Motor neuron (in vitro differentiated cells): ENCODE data around the gene AUTS2. TPM values are rescaled to one million over a fixed set of nuclear protein-coding genes. Genes with fewer than 3 reads are reported as not detected.
"Not testable (repeated sequence)": the region's sequence is repeated elsewhere in the genome, so short reads cannot be mapped to it uniquely, and the experiment has no call there.

Source experiments
- ATAC-seq, 8 experiments: fragments of 200-7000 bp; cut with Tn5 transposase; replicated peaks in 6 of 8; 2 replicates each; pipeline ENCODE4 v1.8.0; 2021; ENCODE audit warnings: mild to moderate bottlenecking in 8 of 8, moderate library complexity in 8 of 8
- H3K27ac ChIP-seq, 2 donors: fragments of 250-450 bp; sonication (Bioruptor Pico); 2 replicates each; pipeline ENCODE4 v1.9.0; 2021; ENCODE audit warnings: antibody characterized with exemption in 2 of 2, mild to moderate bottlenecking in 2 of 2, moderate library complexity in 1 of 2
- H3K4me1 ChIP-seq, 2 donors: fragments of 250-450 bp; sonication (Bioruptor Pico); replicated peaks in 1 of 2; 2 replicates each; pipeline ENCODE4 v1.6.1; 2021; ENCODE audit warnings: antibody characterized with exemption in 2 of 2, mild to moderate bottlenecking in 2 of 2, moderate library complexity in 1 of 2
- H3K4me3 ChIP-seq, 5 donors: fragments of 250-450 bp; sonication (Bioruptor Pico); 2 replicates each; pipeline ENCODE4 v1.9.0; 2021; ENCODE audit warnings: antibody characterized with exemption in 5 of 5, mild to moderate bottlenecking in 5 of 5, moderate library complexity in 4 of 5
- WGBS, 10 experiments: fragments of 450-650 bp; shearing (Covaris generic); methylation state at CpG; one replicate each; pipeline ENCODE4 v1.0.0; 2022; 5-methylcytosine and 5-hydroxymethylcytosine counted together
- in situ Hi-C, 9 experiments: fragments of 400-800 bp; cut with MboI; loops; one replicate each; pipeline ENCODE4 v1.15.0; 2021; ENCODE audit warnings: low sequenced_read_pairs in 9 of 9, low pct_unique_long_range_greater_than_20kb in 2 of 9; ENCODE audit not compliant: unreplicated experiment in 9 of 9
- total RNA-seq, 8 experiments: library from RNA; unstranded; fragments of 300-600 nt; gene quantifications; 2 replicates each; pipeline versions ENCODE4 v1.2.3 to v1.2.4, GENCODE V29; 2022

AUTS2 gene
- total RNA-seq, 8 experiments from 2014 or later: 0.49 to 68.6 (median 32.2) TPM

DNA sequence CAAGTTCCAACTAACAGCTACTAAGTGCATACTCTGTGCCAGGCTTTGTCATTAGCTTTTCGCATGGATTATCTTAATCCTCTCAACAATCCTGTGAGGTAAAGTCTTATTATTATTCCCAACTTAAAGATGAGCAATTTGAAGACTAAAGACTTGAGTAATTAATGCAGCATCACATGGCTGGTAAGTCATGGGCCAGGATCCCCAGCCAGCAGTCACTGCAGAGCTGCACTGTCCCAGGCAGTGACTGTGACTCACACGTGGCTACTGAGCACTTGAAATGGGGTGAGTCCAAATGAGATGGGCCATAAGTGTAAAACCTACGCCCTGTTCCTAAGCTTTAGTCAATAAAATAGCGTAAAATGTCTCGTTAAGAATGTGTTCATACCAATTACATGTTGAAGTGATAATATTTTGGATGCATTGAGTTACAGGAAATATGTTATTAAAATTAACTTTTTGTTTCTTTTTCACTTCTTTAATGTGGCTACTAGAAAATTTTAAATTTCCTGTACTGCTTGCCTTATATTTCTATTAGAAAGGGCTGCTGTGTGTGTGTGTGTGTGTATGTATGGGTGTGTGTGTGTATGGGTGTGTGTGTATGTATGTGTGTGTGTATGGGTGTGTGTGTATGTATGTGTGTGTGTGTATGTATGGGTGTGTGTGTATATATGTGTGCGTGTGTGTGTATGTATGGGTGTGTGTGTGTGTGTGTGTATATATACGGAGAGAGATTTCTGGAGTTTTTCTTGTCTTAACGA, 756.3 kb downstream of the AUTS2 start:
- Histone ChIP-seq H3K4me1 (peaks cover 5 to 16% of the 10 kb centered on the region in 2 donors), H3K4me3 (no peak overlapping the region), H3K27ac (no peak overlapping the region)
- in situ Hi-C loops: no loop called here
- ATAC-seq: peak in 2 of 8 experiments; percentile 40 to 53
- 9 to 96% (median 84%) methylated on average over 2 to 8 of the region's 8 CpGs for WGBS, 10 experiments

DNA sequence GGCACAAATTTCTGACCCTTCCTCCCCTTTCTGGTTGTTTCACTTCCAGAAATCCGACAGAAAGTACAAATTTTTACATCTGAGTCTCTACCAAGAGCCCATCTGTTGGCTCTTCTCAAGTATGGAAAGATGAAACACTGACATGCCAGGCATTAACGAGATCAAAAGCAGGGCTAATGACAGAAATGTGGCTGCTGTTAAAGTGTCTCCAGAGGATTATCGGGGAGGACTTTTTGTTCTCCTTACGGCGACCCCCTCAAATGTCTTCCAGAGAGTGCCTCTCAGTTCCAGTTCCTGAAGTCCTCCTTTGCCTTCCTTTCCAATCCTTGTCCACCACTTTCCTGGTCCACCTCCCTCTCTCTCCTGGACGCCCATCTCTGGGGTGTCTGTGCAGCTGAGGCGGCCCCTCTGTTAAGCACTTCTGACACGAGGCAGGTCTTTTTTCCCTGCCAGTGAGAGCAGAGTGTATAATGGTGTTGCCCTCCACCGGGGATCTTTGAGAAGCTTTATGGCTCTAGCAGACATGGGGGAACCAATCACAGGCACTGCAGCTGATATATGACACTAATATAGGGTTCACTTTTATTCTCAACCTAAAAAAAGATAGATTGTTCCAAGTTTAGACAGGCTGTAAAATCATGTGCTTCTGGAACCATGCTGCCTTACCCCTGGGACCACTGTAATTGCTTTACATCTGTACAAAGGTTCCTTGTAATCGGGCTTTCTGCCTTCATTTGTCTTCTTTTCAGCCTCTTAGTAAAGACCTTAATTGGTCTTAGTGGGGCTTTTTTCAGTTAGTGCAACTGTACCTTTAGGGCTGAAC, 757.1 kb downstream of the AUTS2 start:
- H3K4me1 ChIP-seq: peaks cover 5 to 16% of the 10 kb centered on the region in 2 donors
- no peak overlapping the region for H3K4me3 ChIP-seq
- 35 to 83% (median 50%) methylated on average over 1 to 7 of the region's 10 CpGs; no CpG with 5 or more reads in 1 of the 10 experiments for WGBS, 10 experiments
- H3K27ac ChIP-seq: no peak overlapping the region
- in situ Hi-C loops: no loop called here
- peak in 5 of 8 experiments; percentile 28 to 79 (median 70) for ATAC-seq

DNA sequence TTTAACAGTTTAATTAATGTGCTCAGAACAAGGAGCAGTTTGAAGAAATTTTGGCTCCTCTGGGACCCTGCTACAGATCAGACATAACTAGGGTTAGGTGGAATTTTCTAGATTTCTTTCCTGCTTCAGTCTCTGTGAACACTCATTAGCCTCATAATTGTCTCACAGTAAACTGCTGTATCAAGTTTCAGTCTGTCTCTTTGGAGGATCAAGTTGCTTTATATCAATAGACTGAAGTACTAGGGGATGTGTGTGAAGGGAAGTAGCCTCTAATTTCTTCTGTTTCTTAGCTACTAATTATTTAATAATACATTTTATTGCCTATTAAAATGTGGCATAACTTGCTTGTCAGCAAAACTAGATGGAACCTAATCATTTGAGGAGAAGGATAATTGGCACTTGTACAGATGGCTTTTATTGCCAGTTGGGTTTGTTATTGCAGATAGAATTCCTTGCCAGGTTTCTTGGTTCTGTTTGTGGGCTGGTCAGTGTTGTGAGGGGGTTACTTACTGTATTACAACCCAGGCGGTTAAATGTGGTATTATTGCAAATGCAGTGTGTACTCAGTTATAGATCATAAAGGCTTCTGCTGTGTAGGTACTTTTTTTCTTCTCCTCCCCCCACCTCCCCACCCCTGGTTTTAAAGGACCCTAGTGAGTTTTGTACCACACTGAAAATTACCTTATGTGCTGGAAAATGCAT, 758.0 kb downstream of the AUTS2 start:
- no peak for ATAC-seq
- Histone ChIP-seq H3K4me3 (no peak overlapping the region), H3K4me1 (peaks cover 5 to 16% of the 10 kb centered on the region in 2 donors), H3K27ac (no peak overlapping the region)
- 100% methylated on average over 1 of the region's 1 CpG; no CpG with 5 or more reads in 7 of the 10 experiments for WGBS, 10 experiments
- in situ Hi-C loops: no loop called here

DNA sequence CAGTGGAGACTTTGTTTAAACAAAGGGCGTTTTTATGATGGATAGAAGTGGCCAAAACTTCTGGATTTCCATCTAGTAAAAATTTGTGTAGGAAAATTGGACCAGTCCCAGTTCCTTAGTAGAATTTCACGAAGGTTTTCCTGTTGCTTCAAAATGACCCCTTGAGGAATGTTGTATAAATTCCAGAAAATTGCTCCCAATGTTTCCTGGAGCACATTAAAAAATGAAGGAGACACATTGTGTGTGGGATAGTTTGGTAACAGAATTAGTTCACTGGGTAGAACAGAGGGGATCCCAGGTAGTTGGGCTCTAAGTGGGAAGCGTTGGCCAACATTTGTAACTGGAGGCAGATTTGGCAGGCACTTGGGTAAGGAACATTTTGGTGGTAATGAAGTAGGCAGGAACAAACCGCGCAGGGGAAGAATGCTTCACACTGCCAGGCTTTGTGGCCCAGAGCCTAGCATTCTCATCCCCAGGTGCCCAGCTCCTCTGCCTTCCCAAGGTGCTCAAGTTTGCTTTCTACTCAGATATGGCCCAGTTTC, 758.6 kb downstream of the AUTS2 start:
- 0 to 100% (median 93%) methylated on average over 1 to 5 of the region's 5 CpGs; no CpG with 5 or more reads in 1 of the 10 experiments for WGBS, 10 experiments
- H3K4me1 ChIP-seq: peaks cover 5 to 16% of the 10 kb centered on the region in 2 donors
- H3K27ac ChIP-seq: no peak overlapping the region
- no peak for ATAC-seq
- H3K4me3 ChIP-seq: no peak overlapping the region
- in situ Hi-C loops: no loop called here

DNA sequence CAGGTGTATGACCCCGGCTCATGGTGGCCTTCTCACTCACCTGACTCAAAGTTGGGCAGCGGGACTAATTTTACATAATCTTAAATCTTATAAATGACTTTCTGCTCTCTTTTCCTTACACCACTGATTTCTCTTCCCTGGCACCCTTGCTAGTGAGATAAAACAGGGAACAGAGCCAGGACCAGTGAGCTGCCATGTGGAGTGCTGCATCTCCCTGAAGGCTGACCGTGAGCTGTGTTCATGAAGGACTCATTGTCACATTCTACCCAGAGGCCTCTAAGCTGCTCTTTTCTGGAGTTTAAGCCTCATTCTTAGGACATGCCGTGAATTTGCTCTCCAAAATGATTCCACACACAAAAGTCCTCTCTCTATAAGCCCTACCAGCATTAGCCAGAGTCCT, 762.3 kb downstream of the AUTS2 start:
- 52 to 100% (median 100%) methylated on average over 1 to 3 of the region's 4 CpGs; no CpG with 5 or more reads in 1 of the 10 experiments for WGBS, 10 experiments
- no peak overlapping the region for H3K27ac ChIP-seq
- no peak overlapping the region for H3K4me3 ChIP-seq
- in situ Hi-C loops: no loop called here
- peaks cover under 1 to 7% of the 10 kb centered on the region in 2 donors for H3K4me1 ChIP-seq
- no peak for ATAC-seq

DNA sequence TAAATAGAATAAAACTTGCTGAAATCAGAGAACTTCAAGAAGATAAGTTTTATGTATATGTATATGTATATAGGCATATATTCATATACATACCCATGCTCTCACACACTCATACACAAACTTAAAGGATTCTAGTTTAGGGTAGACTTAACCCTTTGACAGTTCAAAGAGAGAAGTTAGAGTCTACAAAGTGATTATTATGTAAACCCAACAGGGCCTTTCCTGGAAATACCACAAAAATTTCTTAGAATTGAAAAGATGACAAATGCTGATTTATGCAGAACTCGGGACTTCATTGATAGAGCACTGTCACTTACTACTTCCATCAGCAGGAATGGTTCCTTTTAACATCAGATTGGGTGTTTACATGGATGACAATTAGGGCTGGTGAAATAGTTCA, 763.5 kb downstream of the AUTS2 start:
- in situ Hi-C loops: no loop called here
- Histone ChIP-seq H3K4me3 (no peak overlapping the region), H3K27ac (no peak overlapping the region), H3K4me1 (no peaks in the 10 kb centered on the region)
- ATAC-seq: no peak
- 13 to 89% (median 83%) methylated on average over 1 of the region's 1 CpG; no CpG with 5 or more reads in 5 of the 10 experiments for whole genome bisulfite sequencing, 10 experiments

DNA sequence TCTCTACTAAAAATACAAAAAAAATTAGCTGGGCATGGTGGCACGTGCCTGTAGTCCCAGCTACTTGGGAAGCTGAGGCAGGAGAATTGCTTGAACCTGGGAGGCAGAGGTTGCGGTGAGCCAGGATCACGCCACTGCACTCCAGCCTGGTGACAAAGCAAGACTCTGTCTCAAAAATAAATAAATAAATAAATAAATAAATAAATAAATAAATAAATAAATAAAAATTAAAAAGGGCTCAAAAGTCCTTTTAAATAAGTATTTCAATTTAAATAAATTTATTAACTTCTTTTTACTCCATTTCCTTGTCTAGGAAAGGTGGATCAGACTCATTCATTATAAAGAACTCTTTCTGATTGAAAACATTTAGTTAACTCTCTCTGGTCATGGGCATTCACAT, 766.1 kb downstream of the AUTS2 start:
- H3K27ac ChIP-seq, ATAC-seq, H3K4me3 ChIP-seq, H3K4me1 ChIP-seq, in situ Hi-C loops: not testable (repeated sequence)
- WGBS, 10 experiments: 42 to 100% (median 93%) methylated on average over 1 to 3 of the region's 3 CpGs; no CpG with 5 or more reads in 2 of the 10 experiments

DNA sequence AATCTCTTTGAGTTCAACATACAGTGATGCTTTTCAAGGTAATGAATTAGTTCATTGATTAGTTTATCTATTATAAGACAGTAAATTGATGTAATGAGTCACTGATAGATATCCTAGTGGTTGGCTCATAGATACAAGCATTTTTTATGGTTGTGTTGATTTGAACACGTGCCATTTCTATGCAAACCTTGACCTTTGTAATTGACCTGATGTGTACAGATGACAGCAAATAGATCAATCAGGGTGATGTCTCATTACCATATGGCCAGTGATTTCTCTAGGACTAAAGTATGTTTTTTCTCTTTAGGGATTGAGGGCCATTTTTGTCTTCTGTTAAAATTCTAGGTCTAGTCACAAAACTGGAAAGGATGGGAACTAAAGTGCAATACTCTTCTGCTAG, 773.4 kb downstream of the AUTS2 start:
- Histone ChIP-seq H3K4me3 (no peak overlapping the region), H3K4me1 (peaks cover 20 to 59% of the 10 kb centered on the region in 2 donors), H3K27ac (no peak overlapping the region)
- in situ Hi-C loops: no loop called here
- 0 to 63% (median 24%) methylated on average over 1 of the region's 1 CpG for WGBS, 10 experiments
- no peak for ATAC-seq

DNA sequence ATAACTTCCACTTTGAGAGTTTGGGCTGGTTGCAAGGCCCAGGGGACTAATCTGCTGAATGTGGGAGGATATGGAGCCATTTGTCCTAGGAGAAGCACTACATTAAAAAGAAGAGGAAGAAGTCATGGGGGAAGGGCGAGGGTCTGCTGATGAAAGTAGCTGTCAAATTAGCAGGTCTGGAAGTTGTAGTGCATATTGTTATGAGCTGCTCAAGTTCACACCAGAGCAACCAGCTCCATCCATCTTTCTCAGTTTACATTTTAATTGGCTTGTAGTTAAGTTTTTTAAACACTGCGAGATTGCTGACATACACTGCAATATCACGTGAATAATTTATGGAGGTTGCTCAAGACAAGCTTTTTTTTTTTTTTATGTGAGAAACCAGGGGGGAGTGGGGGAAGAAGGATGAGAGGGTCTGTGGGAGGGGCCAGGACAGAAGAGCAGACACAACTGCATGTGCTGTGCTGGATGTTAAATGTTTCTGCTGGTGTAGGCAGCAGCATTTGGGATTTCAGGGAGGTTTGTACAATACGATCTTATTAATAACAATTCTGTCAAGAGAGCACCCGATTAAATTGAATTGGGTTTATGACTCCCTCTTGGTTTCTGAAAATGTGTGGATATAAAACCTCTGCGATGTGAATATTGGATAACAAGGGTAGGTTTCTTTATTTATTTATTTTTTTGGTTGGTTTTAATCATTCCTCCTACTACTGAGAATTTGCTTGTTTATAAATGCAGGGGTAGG, 774.7 kb downstream of the AUTS2 start:
- H3K27ac ChIP-seq: no peak overlapping the region
- 0 to 100% (median 39%) methylated on average over 1 to 6 of the region's 6 CpGs for WGBS, 10 experiments
- peaks cover 24 to 63% of the 10 kb centered on the region in 2 donors for H3K4me1 ChIP-seq
- H3K4me3 ChIP-seq: no peak overlapping the region
- in situ Hi-C loops: no loop called here
- peak in 5 of 8 experiments; percentile 56 to 81 (median 78) for ATAC-seq

DNA sequence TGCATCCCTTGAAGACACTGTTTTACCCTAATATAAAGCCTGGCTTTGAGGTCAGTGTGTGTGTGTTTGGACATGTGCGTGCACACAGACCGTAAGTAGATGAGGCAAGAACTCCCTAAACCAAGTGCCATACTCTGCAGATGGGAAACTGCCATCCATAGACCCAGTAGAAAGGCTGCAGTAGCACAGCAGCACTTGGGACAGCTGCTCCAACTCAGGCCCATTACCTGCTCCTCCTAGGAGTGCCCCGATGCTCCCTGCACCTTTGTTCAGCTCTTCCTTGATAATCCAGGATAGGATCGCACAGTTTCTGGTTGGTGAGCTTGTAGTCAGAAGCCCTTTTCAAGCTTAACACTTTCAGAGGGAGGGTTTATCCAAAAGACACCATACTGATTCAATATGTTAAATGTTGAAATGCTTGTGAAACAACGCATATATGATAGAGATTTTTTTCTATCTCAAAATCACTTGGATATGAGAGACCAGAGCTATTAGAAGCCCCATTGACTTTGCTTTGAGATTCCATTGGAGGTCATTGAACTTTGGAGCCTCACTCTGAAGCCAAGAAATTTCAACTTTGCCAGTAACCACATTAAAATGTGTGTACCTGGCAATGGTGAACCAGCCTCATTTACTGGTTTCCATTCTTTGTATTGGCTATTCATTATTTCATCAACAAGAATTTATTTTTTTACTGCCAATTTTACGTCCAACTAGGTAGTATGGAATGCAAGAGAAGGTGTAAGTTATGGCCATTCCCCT, 776.7 kb downstream of the AUTS2 start:
- Histone ChIP-seq H3K4me3 (no peak overlapping the region), H3K4me1 (peaks cover 24 to 63% of the 10 kb centered on the region in 2 donors), H3K27ac (no peak overlapping the region)
- 52 to 100% (median 93%) methylated on average over 2 to 5 of the region's 6 CpGs for WGBS, 10 experiments
- ATAC-seq: no peak
- in situ Hi-C loops: no loop called here

DNA sequence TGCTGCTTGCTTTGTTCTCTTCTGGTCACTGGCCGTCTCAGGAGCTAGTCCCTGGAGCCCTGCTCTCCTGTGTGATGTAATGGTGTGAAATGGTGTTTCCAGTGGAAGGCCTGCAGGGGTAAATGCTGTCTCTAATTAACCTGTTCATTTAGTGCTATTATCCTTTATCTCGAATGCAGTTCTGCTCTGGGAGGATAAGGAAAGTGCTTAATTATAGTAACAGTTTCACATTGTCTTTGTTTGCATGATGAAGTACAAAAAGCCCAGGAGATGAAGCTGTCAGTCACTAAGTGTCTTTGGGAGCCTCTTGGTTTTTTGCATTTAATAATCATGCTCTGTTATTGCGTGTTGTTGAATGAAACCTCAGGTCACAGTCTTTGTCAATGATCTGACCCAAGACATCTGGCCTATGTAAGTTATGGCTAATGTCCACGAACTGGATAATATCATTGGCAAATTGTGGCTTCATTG, 778.3 kb downstream of the AUTS2 start:
- 0 to 66% (median 28%) methylated on average over 1 to 4 of the region's 4 CpGs for WGBS, 10 experiments
- peak in 5 of 8 experiments; percentile 74 to 91 (median 86) for ATAC-seq
- peak overlapping the region in 1 of 2 donors; percentile 71 for H3K27ac ChIP-seq
- no peak overlapping the region for H3K4me3 ChIP-seq
- H3K4me1 ChIP-seq: peaks cover 24 to 55% of the 10 kb centered on the region in 2 donors
- in situ Hi-C loops: no loop called here
